Subcutaneous abdominal adipose tissue (tissue), 5 donors: ENCODE measurements around the gene CXorf65.

ENCODE experiments used
- H3K27ac ChIP-seq: one replicate; pipeline ENCODE4 v1.7.0; 2013; ENCODE audit warnings: low read depth, mild to moderate bottlenecking, inconsistent platforms, low read length, moderate library complexity
- H3K27me3 ChIP-seq, 5 donors: one replicate each; pipeline ENCODE4 v1.7.0; 2013; ENCODE audit warnings: low read length in 5 of 5, inconsistent platforms in 1 of 5; ENCODE audit not compliant: control insufficient read depth in 5 of 5, insufficient read depth in 4 of 5
- H3K36me3 ChIP-seq, 5 donors: one replicate each; pipeline ENCODE4 v1.7.0; 2013; ENCODE audit warnings: low read length in 5 of 5; ENCODE audit not compliant: control insufficient read depth in 5 of 5, insufficient read depth in 5 of 5
- H3K4me1 ChIP-seq, 5 donors: one replicate each; pipeline ENCODE4 v1.7.0; 2013; ENCODE audit warnings: low read length in 5 of 5, mild to moderate bottlenecking in 3 of 5, moderate library complexity in 1 of 5; ENCODE audit not compliant: control insufficient read depth in 5 of 5, insufficient read depth in 5 of 5
- H3K4me3 ChIP-seq, 5 donors: one replicate each; pipeline ENCODE4 v1.7.0; 2013; ENCODE audit warnings: low read length in 5 of 5, low read depth in 1 of 5
- H3K9ac ChIP-seq, 5 donors: one replicate each; pipeline ENCODE4 v1.7.0; 2013; ENCODE audit warnings: low read length in 5 of 5, mild to moderate bottlenecking in 4 of 5, moderate library complexity in 3 of 5
- H3K9me3 ChIP-seq, 5 donors: one replicate each; pipeline ENCODE4 v1.7.0; 2013; ENCODE audit warnings: low read length in 5 of 5; ENCODE audit not compliant: control insufficient read depth in 5 of 5
- donor health status: healthy.
- donor health status: healthy.
- donor health status: healthy.
- donor health status: healthy.
- donor health status: healthy.

The CXorf65 gene

GRCh38 chrX:71106427-71106826 lies at the start of gene CXorf65:
TSS of gene CXorf65 (minus strand) at chrX:71106740. CDS start at chrX:71106556, 184 bp downstream.
- Histone ChIP-seq H3K9ac (no peak within 1 kb of the TSS), H3K9me3 (no peaks in the 10 kb centered on the region), H3K27me3 (peaks cover 0 to 24% (median 20%) of the 10 kb centered on the region in 5 donors), H3K36me3 (no peaks in the 10 kb centered on the region), H3K27ac (no peak within 1 kb of the TSS), H3K4me3 (no peak within 1 kb of the TSS), H3K4me1 (peaks cover 0 to 33% (median 16%) of the 10 kb centered on the region in 5 donors)

GRCh38 chrX:71154641-71155040 lies 48.1 kb upstream of the CXorf65 start:
- Histone ChIP-seq H3K4me1 (no peaks in the 10 kb centered on the region), H3K27me3 (peaks cover 7 to 23% (median 16%) of the 10 kb centered on the region in 5 donors), H3K9ac (no peak overlapping the region), H3K36me3 (no peaks in the 10 kb centered on the region), H3K4me3 (no peak overlapping the region), H3K9me3 (no peaks in the 10 kb centered on the region), H3K27ac (no peak overlapping the region)

- Histone ChIP-seq H3K27ac (no peak overlapping the region), H3K27me3 (peaks cover 7 to 23% (median 19%) of the 10 kb centered on the region in 5 donors), H3K9ac (no peak overlapping the region), H3K4me1 (no peaks in the 10 kb centered on the region), H3K9me3 (no peaks in the 10 kb centered on the region), H3K4me3 (no peak overlapping the region), H3K36me3 (no peaks in the 10 kb centered on the region)
Measured at GRCh38 chrX:71154196-71154595, 47.7 kb upstream of the CXorf65 start.

GRCh38 chrX:71151366-71151765 lies 44.8 kb upstream of the CXorf65 start:
- Histone ChIP-seq H3K36me3 (no peaks in the 10 kb centered on the region), H3K9ac (no peak overlapping the region), H3K4me3 (no peak overlapping the region), H3K4me1 (peaks cover 0 to 3% (median 0%) of the 10 kb centered on the region in 5 donors), H3K9me3 (no peaks in the 10 kb centered on the region), H3K27ac (no peak overlapping the region), H3K27me3 (peaks cover 7 to 32% (median 21%) of the 10 kb centered on the region in 5 donors)

- H3K27me3 ChIP-seq = peaks cover 0 to 27% (median 8%) of the 10 kb centered on the region in 5 donors
- H3K27ac ChIP-seq = no peak overlapping the region
- no peak overlapping the region for H3K4me3 ChIP-seq
- H3K36me3 ChIP-seq = no peaks in the 10 kb centered on the region
- H3K4me1 ChIP-seq = peaks cover 0 to 29% (median 15%) of the 10 kb centered on the region in 5 donors
- H3K9me3 ChIP-seq = no peaks in the 10 kb centered on the region
- H3K9ac ChIP-seq = no peak overlapping the region
Measured at GRCh38 chrX:71148278-71148663, 41.7 kb upstream of the CXorf65 start.

- peaks cover 0 to 21% (median 8%) of the 10 kb centered on the region in 5 donors for H3K27me3 ChIP-seq
- no peaks in the 10 kb centered on the region for H3K36me3 ChIP-seq
- peaks cover 0 to 30% (median 15%) of the 10 kb centered on the region in 5 donors for H3K4me1 ChIP-seq
- H3K4me3 ChIP-seq = no peak overlapping the region
- no peak overlapping the region for H3K27ac ChIP-seq
- no peak overlapping the region for H3K9ac ChIP-seq
- H3K9me3 ChIP-seq = no peaks in the 10 kb centered on the region
Measured at GRCh38 chrX:71147496-71148277, 41.1 kb upstream of the CXorf65 start.

- Histone ChIP-seq H3K27me3 (peaks cover 0 to 20% (median 8%) of the 10 kb centered on the region in 5 donors), H3K36me3 (peaks cover 0 to 18% (median 16%) of the 10 kb centered on the region in 5 donors), H3K9me3 (no peaks in the 10 kb centered on the region), H3K27ac (no peak within 1 kb of the TSS), H3K4me3 (peak within 1 kb of the TSS in 4 of 5 donors; percentile 18 to 55 (median 40)), H3K4me1 (peaks cover 0 to 30% (median 15%) of the 10 kb centered on the region in 5 donors), H3K9ac (no peak within 1 kb of the TSS)
Measured at GRCh38 chrX:71144651-71145050, 38.1 kb upstream of the CXorf65 start, which contains the start of gene NLGN3. TSS of gene NLGN3 (plus strand) at chrX:71144841. CDS start at chrX:71147750, 2,909 bp downstream.

- Histone ChIP-seq H3K27ac (no peak overlapping the region), H3K27me3 (peaks cover 0 to 20% (median 6%) of the 10 kb centered on the region in 5 donors)
Measured at GRCh38 chrX:71143508-71143907, 37.0 kb upstream of the CXorf65 start.

GRCh38 chrX:71140440-71140839 lies 33.9 kb upstream of the CXorf65 start:
- Histone ChIP-seq H3K36me3 (peaks cover 8 to 57% (median 53%) of the 10 kb centered on the region in 5 donors), H3K27ac (no peak overlapping the region), H3K4me1 (peaks cover 0 to 18% (median 10%) of the 10 kb centered on the region in 5 donors), H3K9me3 (no peaks in the 10 kb centered on the region), H3K9ac (no peak overlapping the region), H3K4me3 (no peak overlapping the region), H3K27me3 (peaks cover 0 to 15% (median 10%) of the 10 kb centered on the region in 5 donors)

More at GRCh38 chrX:71143508-71143907, 37.0 kb upstream of the CXorf65 start:
- Histone ChIP-seq H3K36me3 (peaks cover 5 to 28% (median 24%) of the 10 kb centered on the region in 5 donors), H3K4me1 (peaks cover 0 to 30% (median 15%) of the 10 kb centered on the region in 5 donors), H3K4me3 (no peak overlapping the region), H3K9ac (no peak overlapping the region), H3K9me3 (no peaks in the 10 kb centered on the region)

GRCh38 chrX:71131510-71131909 lies 25.0 kb upstream of the CXorf65 start:
- Histone ChIP-seq H3K9ac (no peak overlapping the region), H3K4me1 (peaks cover 0 to 4% (median 0%) of the 10 kb centered on the region in 5 donors), H3K4me3 (no peak overlapping the region), H3K9me3 (no peaks in the 10 kb centered on the region), H3K36me3 (peaks cover 5 to 90% (median 88%) of the 10 kb centered on the region in 5 donors), H3K27ac (no peak overlapping the region), H3K27me3 (peaks cover 0 to 12% (median 7%) of the 10 kb centered on the region in 5 donors)
